Muscle layer of duodenum (tissue), 2 donors: ENCODE results near the gene CAVIN4.

Source experiments
- H3K27ac ChIP-seq: one replicate; pipeline ENCODE4 v1.7.0; 2013; ENCODE audit warnings: mild to moderate bottlenecking, low read length
- H3K27me3 ChIP-seq: one replicate; pipeline ENCODE4 v1.7.0; 2013; ENCODE audit warnings: low read depth, mild to moderate bottlenecking, control low read depth, low read length
- H3K36me3 ChIP-seq, 2 donors: one replicate each; pipeline ENCODE4 v1.7.0; 2013; ENCODE audit warnings: low read length in 2 of 2, control low read depth in 1 of 2, mild to moderate bottlenecking in 1 of 2; ENCODE audit not compliant: insufficient read depth in 2 of 2, control insufficient read depth in 1 of 2
- H3K4me1 ChIP-seq, 2 donors: one replicate each; pipeline ENCODE4 v1.7.0; 2013; ENCODE audit warnings: low read length in 2 of 2, mild to moderate bottlenecking in 2 of 2, control low read depth in 1 of 2, moderate library complexity in 1 of 2; ENCODE audit not compliant: insufficient read depth in 2 of 2, control insufficient read depth in 1 of 2
- H3K4me3 ChIP-seq, 2 donors: one replicate each; pipeline ENCODE4 v1.7.0; 2013; ENCODE audit warnings: low read length in 2 of 2, low read depth in 1 of 2, mild to moderate bottlenecking in 1 of 2
- H3K9me3 ChIP-seq, 2 donors: one replicate each; pipeline ENCODE4 v1.7.0; 2013; ENCODE audit warnings: low read length in 2 of 2, control low read depth in 1 of 2, mild to moderate bottlenecking in 1 of 2; ENCODE audit not compliant: control insufficient read depth in 1 of 2
- donor health status: healthy.

Gene CAVIN4

GRCh38 chr9:100591139-100591538 is 13.3 kb downstream of the CAVIN4 start:
- no peak overlapping the region for H3K4me3 ChIP-seq
- no peaks in the 10 kb centered on the region for H3K9me3 ChIP-seq
- no peak overlapping the region for H3K27ac ChIP-seq
- H3K36me3 ChIP-seq = no peaks in the 10 kb centered on the region
- no peaks in the 10 kb centered on the region for H3K27me3 ChIP-seq
- no peaks in the 10 kb centered on the region for H3K4me1 ChIP-seq

DNA sequence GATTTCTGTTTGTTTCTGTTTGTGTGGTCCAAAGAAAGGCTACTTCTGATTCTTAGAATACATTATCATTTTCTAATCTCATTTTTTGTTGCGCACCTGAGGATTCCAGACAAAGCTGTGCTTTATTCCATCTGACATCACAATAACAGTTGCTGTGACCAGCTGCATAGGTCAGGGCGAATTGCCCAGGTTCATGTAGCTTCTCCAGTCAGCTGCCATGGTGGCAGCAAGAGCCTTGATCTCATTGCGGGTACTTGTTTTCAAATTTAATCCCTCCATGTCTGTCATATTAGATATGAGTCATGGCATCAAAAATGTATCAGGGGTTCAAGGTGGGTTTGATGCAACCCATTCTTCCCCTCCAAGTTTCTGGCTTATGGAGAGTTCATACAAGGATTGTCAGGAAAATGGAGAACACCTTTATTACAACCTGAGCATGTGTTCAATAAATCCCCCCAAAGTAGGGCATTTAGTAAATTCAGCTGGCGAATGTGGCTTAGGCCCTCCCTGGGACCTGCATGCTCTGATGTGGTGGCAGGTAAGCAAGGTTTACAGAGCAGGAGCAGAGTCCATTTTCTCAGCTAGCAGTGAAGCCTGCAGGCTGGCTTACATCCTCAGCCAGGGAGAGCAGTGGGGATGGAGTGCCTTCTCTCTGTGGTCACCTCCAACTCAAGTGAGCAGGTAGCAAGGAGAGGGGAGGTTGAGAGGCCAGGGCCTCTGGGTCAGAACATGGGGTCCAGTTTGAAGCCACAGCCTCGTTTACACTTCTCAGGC is 13.9 kb downstream of the CAVIN4 start:
- H3K9me3 ChIP-seq = no peaks in the 10 kb centered on the region
- H3K36me3 ChIP-seq = no peaks in the 10 kb centered on the region
- H3K27ac ChIP-seq = no peak overlapping the region
- no peaks in the 10 kb centered on the region for H3K27me3 ChIP-seq
- no peak overlapping the region for H3K4me3 ChIP-seq
- H3K4me1 ChIP-seq = no peaks in the 10 kb centered on the region

- Histone ChIP-seq H3K4me1 (peaks cover 0 to 11% of the 10 kb centered on the region in 2 donors), H3K27me3 (no peaks in the 10 kb centered on the region), H3K27ac (no peak overlapping the region), H3K36me3 (no peaks in the 10 kb centered on the region), H3K4me3 (no peak overlapping the region), H3K9me3 (no peaks in the 10 kb centered on the region)
Measured at GRCh38 chr9:100595391-100596199, 17.7 kb downstream of the CAVIN4 start.

DNA sequence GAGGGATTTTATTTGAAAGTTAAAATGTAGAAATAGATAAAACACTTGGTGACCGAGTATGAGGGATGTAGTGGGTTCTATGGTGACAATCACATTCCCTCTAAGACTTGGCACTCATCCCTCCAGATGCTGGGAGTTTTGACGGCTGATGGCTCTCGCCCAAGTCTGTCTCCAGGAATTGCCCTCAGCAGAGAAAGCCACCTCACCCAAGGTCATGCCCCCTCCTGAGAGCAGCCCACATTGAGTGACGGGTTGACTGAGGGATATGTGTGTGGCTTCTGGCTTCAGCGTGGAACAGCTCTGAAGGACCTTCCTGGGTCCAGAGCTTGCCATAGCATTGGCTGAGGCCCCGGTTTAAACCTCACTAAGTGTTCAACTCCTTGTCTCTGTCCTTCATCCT is 19.4 kb downstream of the CAVIN4 start:
- Histone ChIP-seq H3K27ac (no peak overlapping the region), H3K9me3 (no peaks in the 10 kb centered on the region), H3K4me3 (no peak overlapping the region), H3K27me3 (no peaks in the 10 kb centered on the region), H3K4me1 (peaks cover 0 to 11% of the 10 kb centered on the region in 2 donors), H3K36me3 (no peaks in the 10 kb centered on the region)

GRCh38 chr9:100598641-100599145 is 20.8 kb downstream of the CAVIN4 start:
- Histone ChIP-seq H3K27ac (no peak overlapping the region), H3K27me3 (no peaks in the 10 kb centered on the region), H3K36me3 (no peaks in the 10 kb centered on the region), H3K4me1 (peaks cover 0 to 11% of the 10 kb centered on the region in 2 donors), H3K4me3 (peak overlapping the region; percentile 72), H3K9me3 (no peaks in the 10 kb centered on the region)

GRCh38 chr9:100600521-100601079 is 22.7 kb downstream of the CAVIN4 start:
- no peaks in the 10 kb centered on the region for H3K36me3 ChIP-seq
- H3K27me3 ChIP-seq = no peaks in the 10 kb centered on the region
- no peaks in the 10 kb centered on the region for H3K9me3 ChIP-seq
- no peak overlapping the region for H3K27ac ChIP-seq
- H3K4me1 ChIP-seq = peaks cover 0 to 11% of the 10 kb centered on the region in 2 donors
- H3K4me3 ChIP-seq = no peak overlapping the region

DNA sequence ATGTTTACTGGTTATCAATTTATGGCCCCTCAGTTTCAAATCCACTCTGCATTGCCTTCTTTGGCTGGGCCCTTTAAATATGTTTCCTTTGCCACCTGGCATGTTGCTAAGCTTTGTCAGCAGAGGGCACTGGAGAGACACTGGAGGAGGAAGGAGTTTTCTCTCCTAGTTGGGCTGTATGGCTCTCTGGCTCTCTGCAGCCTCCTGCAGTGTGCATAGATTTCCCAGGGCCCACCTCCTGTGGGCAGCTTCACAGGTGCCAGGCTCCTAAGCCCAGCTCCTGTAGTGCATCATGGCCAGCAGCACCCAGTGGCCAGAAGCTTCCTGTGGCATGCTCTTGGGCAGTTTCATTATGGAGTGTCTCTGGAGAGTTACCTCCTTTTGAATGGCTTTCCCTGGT is 23.3 kb downstream of the CAVIN4 start:
- no peaks in the 10 kb centered on the region for H3K36me3 ChIP-seq
- H3K27ac ChIP-seq = no peak overlapping the region
- H3K9me3 ChIP-seq = no peaks in the 10 kb centered on the region
- H3K4me3 ChIP-seq = no peak overlapping the region
- peaks cover 0 to 11% of the 10 kb centered on the region in 2 donors for H3K4me1 ChIP-seq
- H3K27me3 ChIP-seq = no peaks in the 10 kb centered on the region

DNA sequence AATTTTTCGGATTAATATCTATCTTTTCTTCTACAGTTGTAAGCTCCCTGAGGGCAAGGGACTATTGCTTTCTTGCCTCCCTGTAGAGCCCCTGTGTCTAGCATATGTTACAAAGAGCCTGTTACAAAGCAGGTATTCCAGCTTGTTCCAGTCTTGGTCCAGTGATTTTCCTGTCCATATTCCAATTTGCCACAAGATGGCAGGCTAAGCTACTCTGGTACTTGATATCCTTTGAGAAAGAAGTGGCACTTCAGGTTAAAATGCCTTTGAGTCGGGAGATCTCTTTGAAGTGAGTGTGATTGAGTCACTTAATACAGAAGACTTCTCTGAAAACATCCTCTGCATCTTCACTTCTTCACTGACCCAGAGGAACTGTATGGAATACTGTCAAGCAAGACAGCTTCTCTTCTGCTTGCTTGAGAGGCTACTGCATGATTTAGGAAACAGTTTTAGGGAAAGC is 24.5 kb downstream of the CAVIN4 start:
- Histone ChIP-seq H3K27me3 (no peaks in the 10 kb centered on the region), H3K27ac (no peak overlapping the region), H3K4me3 (no peak overlapping the region), H3K36me3 (no peaks in the 10 kb centered on the region), H3K9me3 (no peaks in the 10 kb centered on the region), H3K4me1 (peaks cover 0 to 11% of the 10 kb centered on the region in 2 donors)

DNA sequence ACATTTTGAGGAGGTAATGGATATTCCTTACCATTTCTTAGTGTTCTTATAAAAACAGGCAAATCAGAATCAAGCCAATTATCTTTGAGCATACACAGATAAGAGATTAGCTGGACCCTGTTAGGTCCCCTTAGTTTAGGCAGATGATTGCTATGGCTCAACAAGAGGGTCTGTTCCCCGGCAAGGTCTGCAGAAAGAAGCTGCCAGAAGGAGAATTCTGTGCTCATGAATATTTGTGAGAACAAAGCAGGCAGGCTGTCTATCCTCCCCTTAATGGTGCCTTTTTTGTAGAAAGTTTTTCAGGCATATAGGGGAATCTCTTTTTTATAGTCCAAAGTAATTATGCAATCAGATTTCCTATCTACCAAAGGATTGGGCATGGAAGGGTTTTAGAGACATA is 27.5 kb downstream of the CAVIN4 start:
- no peak overlapping the region for H3K4me3 ChIP-seq
- H3K9me3 ChIP-seq = no peaks in the 10 kb centered on the region

DNA sequence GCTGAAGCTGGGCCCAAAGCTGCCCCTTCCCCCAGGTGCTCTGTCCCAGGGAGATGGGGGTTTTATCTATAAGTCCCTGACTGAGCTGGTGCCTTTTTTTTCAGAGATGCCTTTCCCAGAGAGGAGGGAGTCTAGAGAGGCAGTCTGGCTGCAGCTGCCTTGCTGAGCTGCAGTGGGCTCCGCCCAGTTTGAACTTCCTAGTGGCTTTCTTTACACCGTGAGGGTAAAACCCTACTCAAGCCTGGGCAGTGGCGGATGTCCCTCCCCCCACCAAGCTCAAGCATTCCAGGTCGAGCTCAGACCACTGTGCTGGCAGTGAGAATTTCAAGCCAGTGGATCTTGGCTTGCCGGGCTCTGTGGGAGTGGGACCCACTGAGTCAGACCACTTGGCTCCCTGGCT is 41.3 kb downstream of the CAVIN4 start:
- no peaks in the 10 kb centered on the region for H3K4me1 ChIP-seq
- H3K27ac ChIP-seq = no peak overlapping the region
- no peak overlapping the region for H3K4me3 ChIP-seq
- H3K27me3 ChIP-seq = no peaks in the 10 kb centered on the region
- H3K9me3 ChIP-seq = peaks cover 0 to 2% of the 10 kb centered on the region in 2 donors
- no peaks in the 10 kb centered on the region for H3K36me3 ChIP-seq

More for the DNA sequence above, 27.5 kb downstream of the CAVIN4 start:
- H3K27ac ChIP-seq = no peak overlapping the region
- H3K4me1 ChIP-seq = no peaks in the 10 kb centered on the region
- H3K27me3 ChIP-seq = no peaks in the 10 kb centered on the region
- no peaks in the 10 kb centered on the region for H3K36me3 ChIP-seq

DNA sequence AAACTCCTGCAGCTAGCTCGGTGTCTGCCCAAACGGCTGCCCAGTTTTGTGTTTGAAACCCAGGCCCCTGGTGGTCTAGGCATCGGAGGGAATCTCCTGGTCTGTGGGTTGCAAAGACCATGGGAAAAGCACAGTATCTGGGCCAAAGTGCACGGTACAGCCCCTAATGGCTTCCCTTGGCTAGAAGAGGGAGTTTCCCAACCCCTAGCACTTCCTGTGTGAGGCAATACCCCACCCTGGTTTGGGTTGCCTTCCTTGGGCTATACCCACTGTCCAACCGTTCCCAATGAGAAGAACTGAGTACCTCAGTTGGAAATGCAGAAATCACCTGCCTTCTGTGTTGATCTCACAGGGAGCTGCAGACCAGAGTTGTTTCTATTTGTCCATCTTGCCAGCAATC is 41.8 kb downstream of the CAVIN4 start:
- Histone ChIP-seq H3K36me3 (no peaks in the 10 kb centered on the region), H3K9me3 (peaks cover 0 to 2% of the 10 kb centered on the region in 2 donors), H3K4me3 (no peak overlapping the region), H3K27me3 (no peaks in the 10 kb centered on the region), H3K27ac (no peak overlapping the region), H3K4me1 (no peaks in the 10 kb centered on the region)
